Kidney (tissue), 14 donors: ENCODE results near the gene TRPM2. TPM values are rescaled to one million over a fixed set of nuclear protein-coding genes. Genes with fewer than 3 reads are reported as not detected.
A peak's percentile ranks its signal among the peaks of the same experiment; 100 is the strongest.

ENCODE experiments used
- DNase-seq, 5 donors: peaks; one replicate each; pipeline ENCODE4 v3.0.0-alpha.2; 2013 to 2020
- FAIRE-seq: peaks from 2 replicates; lab custom pipeline; 2012; peaks lifted over from hg19 to GRCh38; lab: Jason Lieb, UNC
- H3K27ac ChIP-seq, 2 donors: one replicate each; pipeline ENCODE4 v1.7.0; 2013; ENCODE audit warnings: low read depth in 2 of 2, low read length in 2 of 2, inconsistent platforms in 1 of 2
- H3K27me3 ChIP-seq: one replicate; pipeline ENCODE4 v1.7.1; 2013; ENCODE audit warnings: low read length, inconsistent platforms; ENCODE audit not compliant: control insufficient read depth, insufficient read depth
- H3K36me3 ChIP-seq, 3 donors: one replicate each; pipeline versions ENCODE4 v1.7.0 to v1.7.1; 2013; ENCODE audit warnings: low read length in 3 of 3, control low read depth in 1 of 3, inconsistent platforms in 1 of 3; ENCODE audit not compliant: insufficient read depth in 3 of 3, control insufficient read depth in 2 of 3
- H3K4me1 ChIP-seq, 3 donors: one replicate each; pipeline versions ENCODE4 v1.7.0 to v1.7.1; 2013; ENCODE audit warnings: low read length in 3 of 3, inconsistent platforms in 1 of 3, low read depth in 1 of 3; ENCODE audit not compliant: control insufficient read depth in 2 of 3, insufficient read depth in 2 of 3
- H3K4me3 ChIP-seq, 3 donors: one replicate each; pipeline versions ENCODE4 v1.7.0 to v1.8.1; 2013; ENCODE audit warnings: low read length in 3 of 3, control low read depth in 1 of 3, inconsistent platforms in 1 of 3
- H3K9ac ChIP-seq, 3 donors: one replicate each; pipeline versions ENCODE4 v1.7.0 to v1.7.1; 2013; ENCODE audit warnings: low read length in 3 of 3, control low read depth in 1 of 3, inconsistent platforms in 1 of 3
- H3K9me3 ChIP-seq, 3 donors: one replicate each; pipeline versions ENCODE4 v1.7.0 to v1.7.1; 2013; ENCODE audit warnings: low read length in 3 of 3, control low read depth in 1 of 3, inconsistent platforms in 1 of 3; ENCODE audit not compliant: control insufficient read depth in 2 of 3, insufficient read depth in 1 of 3
- CTCF ChIP-seq: IDR thresholded peaks from 3 replicates; pipeline ENCODE4 v1.5.1; 2012; ENCODE audit warnings: mild to moderate bottlenecking, moderate library complexity, borderline replicate concordance; ENCODE audit not compliant: insufficient read depth; ENCODE audit errors: extremely low read depth
- intact Hi-C: fragments of 100-400 bp; cut with DNase I; formaldehyde crosslinking; loops from one replicate; pipeline ENCODE4 v1.11.1; 2022
- polyA plus RNA-seq: library from polyadenylated mRNA; stranded (reverse); fragments of 350-450 nt; fragmentation: Illumina TruSeq; extraction: RNeasy Lipid Tissue Mini Kit (QIAGEN cat#74804); gene quantifications from one replicate; pipeline ENCODE4 v1.2.3, GENCODE V29; 2014; ENCODE audit warnings: low read depth, low replicate concordance; ENCODE audit not compliant: insufficient read depth
- total RNA-seq: library from RNA; stranded (reverse); fragmentation: NEBNext Ultra II Directional; extraction: Animal tissue kit (Norgen Biotek cat#: 25700); gene quantifications from one replicate; pipeline ENCODE4 v1.2.1, GENCODE V29; 2021
- donor health status: control.
- donor health status: control.
- donor health status: control.
- donor health status: control.
- donor health status: control.
- donor health status: DM: yes; HTN: yes; CAD: no.
- donor health status: Normal renal cell carcinoma (clear cell type).

TRPM2 gene
- total and polyA plus RNA-seq, 2 donors from 2014 or later: 2.0 to 11.5 TPM

GRCh38 chr21:44305691-44306090 is 47.7 kb upstream of the TRPM2 start:
- FAIRE-seq: no peak

GRCh38 chr21:44306936-44307704 is 46.3 kb upstream of the TRPM2 start:
- Histone ChIP-seq H3K36me3 (peaks cover 5 to 18% (median 16%) of the 10 kb centered on the region in 3 donors), H3K4me3 (no peak overlapping the region), H3K27ac (peak overlapping the region; percentile 43 to 60), H3K9me3 (no peaks in the 10 kb centered on the region), H3K27me3 (no peaks in the 10 kb centered on the region), H3K9ac (peak overlapping the region in 1 of 3 donors; percentile 40), H3K4me1 (peaks cover 0 to 34% (median 26%) of the 10 kb centered on the region in 3 donors)
- intact Hi-C loops: no loop called here
- no peak for TF ChIP-seq CTCF
- FAIRE-seq (no peak), DNase-seq (peak in 2 of 5 donors; percentile 21 to 38)

More at GRCh38 chr21:44305691-44306090, 47.7 kb upstream of the TRPM2 start:
- intact Hi-C loops: no loop called here
- no peak for DNase-seq
- peak overlapping the region in 1 of 3 donors; percentile 61 for H3K9ac ChIP-seq
- H3K27me3 ChIP-seq: no peaks in the 10 kb centered on the region
- no peaks in the 10 kb centered on the region for H3K9me3 ChIP-seq
- H3K27ac ChIP-seq: peak overlapping the region; percentile 89 to 94
- H3K36me3 ChIP-seq: peaks cover 0 to 8% (median 4%) of the 10 kb centered on the region in 3 donors
- peak overlapping the region in 1 of 3 donors; percentile 8 for H3K4me3 ChIP-seq
- no peak for TF ChIP-seq CTCF
- peaks cover 0 to 46% (median 27%) of the 10 kb centered on the region in 3 donors for H3K4me1 ChIP-seq

- H3K9ac ChIP-seq: no peak overlapping the region
- H3K27ac ChIP-seq: no peak overlapping the region
- intact Hi-C loops: no loop called here
- no peak for DNase-seq
- H3K36me3 ChIP-seq: peaks cover 5 to 35% (median 22%) of the 10 kb centered on the region in 3 donors
- no peak overlapping the region for H3K4me3 ChIP-seq
- TF ChIP-seq CTCF: no peak
- no peaks in the 10 kb centered on the region for H3K9me3 ChIP-seq
- no peak for FAIRE-seq
- H3K4me1 ChIP-seq: peaks cover 0 to 9% (median 0%) of the 10 kb centered on the region in 3 donors
- H3K27me3 ChIP-seq: no peaks in the 10 kb centered on the region
Measured at GRCh38 chr21:44310628-44311507, 42.6 kb upstream of the TRPM2 start.
